Right ventricle myocardium superior (tissue), 1 donor: ENCODE data around the gene RASA2. TPM values are rescaled to one million over a fixed set of nuclear protein-coding genes. Genes with fewer than 3 reads are reported as not detected.

Source experiments
- ATAC-seq: fragments of 200-7000 bp; cut with Tn5 transposase; one replicate; pipeline ENCODE4 v1.9.1; 2020; ENCODE audit warnings: mild to moderate bottlenecking; ENCODE audit not compliant: poor library complexity
- DNase-seq: peaks from one replicate; pipeline ENCODE4 v3.0.0-alpha.2; 2020
- intact Hi-C: fragments of 100-400 bp; cut with DNase I; formaldehyde crosslinking; loops from one replicate; pipeline ENCODE4 v1.11.2; 2022
- total RNA-seq: library from RNA; stranded (reverse); fragmentation: NEBNext Ultra II Directional; extraction: Animal tissue kit (Norgen Biotek cat#: 25700); gene quantifications from one replicate; pipeline ENCODE4 v1.2.1, GENCODE V29; 2021
- donor health status: DM: no; HTN: yes; CAD: no; lungs with severe emphysema.

The RASA2 gene
- total RNA-seq, 1 donor from 2014 or later: 3.5 TPM

GRCh38 chr3:141550926-141551665, 64.3 kb downstream of the RASA2 start:
- ATAC-seq (no peak), DNase-seq (no peak)
- intact Hi-C loops: no loop called here

DNA sequence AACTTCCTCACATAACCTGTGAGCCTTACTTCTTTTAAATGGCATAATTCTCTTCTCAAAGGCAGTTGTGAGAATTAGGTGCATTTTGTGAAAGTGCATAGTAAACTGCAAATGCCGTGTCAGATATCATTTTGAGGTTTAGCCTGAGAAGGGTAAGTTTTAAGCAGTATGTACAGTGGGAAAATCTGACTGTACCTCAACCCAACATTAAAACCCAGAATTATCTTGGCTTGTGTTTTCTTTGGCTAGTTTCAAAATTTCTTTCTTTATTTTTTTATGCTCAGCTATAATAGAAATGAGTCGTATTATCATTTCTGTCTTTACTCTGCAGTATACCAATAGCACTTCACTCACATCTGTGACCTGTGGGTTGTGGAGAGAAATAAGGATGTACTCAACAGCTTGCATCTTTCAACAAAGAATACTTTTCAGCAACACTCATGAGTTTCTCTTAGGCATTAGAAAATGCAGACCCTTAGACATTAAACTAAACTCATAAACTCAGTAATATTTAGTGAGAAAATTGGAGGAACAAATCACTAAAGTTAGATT, 65.7 kb downstream of the RASA2 start:
- intact Hi-C loops: no loop called here
- no peak for ATAC-seq

GRCh38 chr3:141553055-141553454, 66.2 kb downstream of the RASA2 start:
- intact Hi-C loops: no loop called here
- DNase-seq: no peak
- peak; percentile 31 for ATAC-seq

More for the DNA sequence above, 65.7 kb downstream of the RASA2 start:
- no peak for DNase-seq

DNA sequence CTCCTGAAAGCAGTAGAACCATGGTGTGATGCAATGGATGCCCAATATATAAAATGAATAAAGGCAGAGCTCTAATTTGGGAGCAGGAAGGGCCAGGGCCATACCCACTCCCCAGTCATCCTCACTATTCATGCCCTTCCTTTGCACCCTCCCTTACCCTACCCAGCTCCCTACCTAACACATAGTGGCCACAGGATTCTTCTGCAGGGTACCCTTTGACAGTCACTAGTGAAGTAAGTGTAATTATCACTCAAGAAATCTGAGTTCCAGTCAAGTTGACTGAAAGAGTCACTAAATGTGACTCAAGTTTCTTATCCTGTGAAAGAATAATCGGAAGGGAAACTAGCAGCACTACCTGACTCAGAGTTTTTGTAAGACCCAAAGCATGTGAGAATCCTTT, 69.2 kb downstream of the RASA2 start:
- DNase-seq (no peak), ATAC-seq (no peak)
- intact Hi-C loops: no loop called here

- no peak for ATAC-seq
- intact Hi-C loops: no loop called here
- no peak for DNase-seq
These were observed 71.3 kb downstream of the RASA2 start for GRCh38 chr3:141557961-141558706.

- peak; percentile 45 for ATAC-seq
- DNase-seq: no peak
- intact Hi-C loops: loop anchor here (5.0 to 10.0 kb wide), 2 partner anchors 99 to 257 kb away; no protein-coding TSS in a partner anchor
These were observed 74.7 kb downstream of the RASA2 start for GRCh38 chr3:141561426-141562034.

DNA sequence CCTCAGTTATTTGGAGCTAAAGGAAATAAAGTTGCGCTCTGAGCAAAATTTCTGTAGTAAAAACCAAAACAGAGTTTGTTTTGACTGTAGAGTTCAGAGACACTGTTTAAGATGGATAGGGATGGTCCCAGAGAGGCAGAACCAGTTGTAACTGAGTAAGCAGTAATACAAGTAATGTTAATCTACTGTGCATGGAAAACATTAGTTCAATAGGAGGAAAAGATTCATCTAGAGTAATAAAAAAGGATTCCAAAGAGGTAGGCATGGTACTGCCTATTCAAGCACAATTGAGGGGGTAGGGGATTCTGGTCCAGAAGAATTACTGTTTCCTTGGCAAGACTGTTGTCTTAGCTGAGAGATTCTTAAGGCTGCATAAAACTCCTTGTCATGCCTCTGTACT, 77.4 kb downstream of the RASA2 start:
- intact Hi-C loops: loop anchor here (5.0 to 10.0 kb wide), 2 partner anchors 102 to 259 kb away; no protein-coding TSS in a partner anchor
- no peak for DNase-seq
- ATAC-seq: no peak

- ATAC-seq (no peak), DNase-seq (no peak)
- intact Hi-C loops: no loop called here
These were observed 83.2 kb downstream of the RASA2 start for GRCh38 chr3:141570068-141570467.

- peak; percentile 68 for ATAC-seq
- intact Hi-C loops: no loop called here
- no peak for DNase-seq
These were observed 89.3 kb downstream of the RASA2 start for GRCh38 chr3:141575879-141576743.

- ATAC-seq (no peak), DNase-seq (no peak)
- intact Hi-C loops: no loop called here
These were observed 89.9 kb downstream of the RASA2 start for GRCh38 chr3:141576744-141577052.

- intact Hi-C loops: no loop called here
- no peak for ATAC-seq
- DNase-seq: no peak
These were observed 91.6 kb downstream of the RASA2 start for GRCh38 chr3:141578202-141578973.

GRCh38 chr3:141594357-141594756, 107.5 kb downstream of the RASA2 start:
- ATAC-seq: no peak
- no peak for DNase-seq
- intact Hi-C loops: loop anchor here (10.0 kb wide), 1 partner anchor 140 kb away; the partner anchor contains the start of gene RNF7

GRCh38 chr3:141597931-141598330, 111.1 kb downstream of the RASA2 start:
- no peak for ATAC-seq
- intact Hi-C loops: loop anchor here (10.0 kb wide), 1 partner anchor 137 kb away; the partner anchor contains the start of gene RNF7

DNA sequence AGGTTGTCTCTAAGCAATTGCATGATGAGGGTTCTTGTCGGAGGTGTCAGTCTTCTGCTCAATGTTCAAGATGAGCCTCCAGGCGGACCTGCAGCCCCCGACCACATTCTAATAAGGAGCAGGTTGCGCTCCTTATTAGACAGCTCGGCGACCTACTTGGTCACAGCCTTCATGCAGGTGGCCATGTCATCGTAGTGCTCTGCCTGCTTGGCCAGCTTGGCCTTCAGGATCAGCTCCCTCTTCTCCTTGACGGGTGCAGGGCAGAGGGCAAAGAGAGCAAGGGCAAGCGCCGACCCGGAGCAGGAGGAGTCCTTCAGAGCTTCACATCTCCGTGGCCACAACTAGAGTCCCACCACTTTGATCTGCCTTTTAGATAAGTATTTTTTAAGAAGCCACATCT, 113.5 kb downstream of the RASA2 start:
- ATAC-seq (no peak), DNase-seq (no peak)
- intact Hi-C loops: no loop called here

More at GRCh38 chr3:141597931-141598330, 111.1 kb downstream of the RASA2 start:
- DNase-seq: no peak

- ATAC-seq (no peak), DNase-seq (no peak)
- intact Hi-C loops: no loop called here
These were observed 115.9 kb downstream of the RASA2 start for GRCh38 chr3:141602706-141603105.

DNA sequence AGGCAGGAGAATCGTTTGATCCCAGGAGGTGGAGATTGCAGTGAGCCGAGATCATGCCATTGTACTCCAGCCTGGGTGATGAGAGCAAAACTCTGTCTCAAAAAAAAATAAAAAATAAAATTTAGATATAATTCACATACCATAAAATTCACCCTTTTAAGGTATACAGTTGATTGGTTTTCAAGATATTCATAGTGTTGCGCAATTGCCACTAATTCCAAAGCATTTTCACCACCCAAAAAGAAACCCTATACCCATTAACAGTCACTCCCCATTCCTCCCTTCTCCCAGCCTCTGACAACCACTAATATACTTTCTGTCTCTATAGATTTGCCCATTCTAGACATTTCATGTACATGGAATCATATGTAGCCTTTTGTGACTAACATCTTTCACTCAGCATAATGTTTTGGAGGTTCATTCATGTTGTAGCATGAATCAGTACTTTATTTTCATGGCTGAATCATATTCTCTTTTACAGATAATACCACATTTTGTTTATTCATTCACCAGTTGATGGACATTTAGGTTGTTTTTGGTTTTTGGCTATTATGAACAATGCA, 116.7 kb downstream of the RASA2 start:
- DNase-seq: no peak
- no peak for ATAC-seq
- intact Hi-C loops: no loop called here

- DNase-seq (no peak), ATAC-seq (no peak)
- intact Hi-C loops: no loop called here
These were observed 119.1 kb downstream of the RASA2 start for GRCh38 chr3:141605883-141606282.
